ENCODE results near the gene IFFO2.

The IFFO2 gene

DNA sequence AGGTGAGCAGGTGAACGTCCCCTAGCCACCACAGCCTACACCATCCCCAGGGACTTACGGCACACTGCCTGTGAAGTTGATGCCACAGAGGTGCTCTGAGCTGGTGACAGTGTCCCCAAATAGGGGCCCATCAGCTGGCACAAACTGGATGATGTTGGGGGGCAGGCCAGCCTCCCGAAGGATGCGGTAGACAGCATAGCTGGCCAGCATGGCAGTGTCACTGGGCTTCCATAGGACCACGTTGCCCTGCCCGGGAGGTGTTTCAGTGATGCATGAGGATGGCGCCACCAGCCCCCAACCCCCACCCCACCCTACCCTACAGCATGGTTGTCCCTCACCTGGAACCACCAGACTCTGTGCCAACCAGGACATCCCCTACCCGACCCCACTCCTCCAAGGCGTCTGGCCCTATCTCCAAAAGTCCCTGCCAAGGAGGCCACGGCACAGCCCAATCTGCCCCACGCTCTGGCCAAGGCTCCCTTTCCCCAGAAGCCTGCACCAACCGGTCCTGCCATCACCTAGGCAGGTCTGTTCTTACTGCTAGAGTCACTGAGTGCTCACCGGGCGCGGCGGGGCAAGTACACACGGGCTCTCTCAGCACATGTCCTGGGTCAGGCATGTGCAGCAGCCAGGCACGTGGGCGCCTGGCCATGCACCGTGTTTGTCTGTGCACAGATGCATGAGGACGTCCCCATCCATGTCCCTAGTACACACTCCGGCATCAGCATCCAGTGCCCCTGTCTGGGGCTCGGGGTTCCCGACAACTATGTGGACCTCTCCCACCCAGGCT is 74.6 kb downstream of the IFFO2 start:
- TF ChIP-seq POLR2AphosphoS5 (IDR thresholded peaks at IDR 0.05; ENCODE audit: low read depth, low read length) (no peak), FOXP2 (optimal IDR thresholded peaks at IDR 0.05; ENCODE audit: borderline replicate concordance, extremely low read depth, extremely low read length, insufficient read depth) (no peak), TAF1 (IDR thresholded peaks at IDR 0.05; ENCODE audit: borderline replicate concordance, insufficient read depth, low read length) (no peak), SIN3A (IDR thresholded peaks at IDR 0.05; ENCODE audit: borderline replicate concordance, insufficient read depth, low read length) (no peak)
- TF ChIP-seq, protein P1, sequence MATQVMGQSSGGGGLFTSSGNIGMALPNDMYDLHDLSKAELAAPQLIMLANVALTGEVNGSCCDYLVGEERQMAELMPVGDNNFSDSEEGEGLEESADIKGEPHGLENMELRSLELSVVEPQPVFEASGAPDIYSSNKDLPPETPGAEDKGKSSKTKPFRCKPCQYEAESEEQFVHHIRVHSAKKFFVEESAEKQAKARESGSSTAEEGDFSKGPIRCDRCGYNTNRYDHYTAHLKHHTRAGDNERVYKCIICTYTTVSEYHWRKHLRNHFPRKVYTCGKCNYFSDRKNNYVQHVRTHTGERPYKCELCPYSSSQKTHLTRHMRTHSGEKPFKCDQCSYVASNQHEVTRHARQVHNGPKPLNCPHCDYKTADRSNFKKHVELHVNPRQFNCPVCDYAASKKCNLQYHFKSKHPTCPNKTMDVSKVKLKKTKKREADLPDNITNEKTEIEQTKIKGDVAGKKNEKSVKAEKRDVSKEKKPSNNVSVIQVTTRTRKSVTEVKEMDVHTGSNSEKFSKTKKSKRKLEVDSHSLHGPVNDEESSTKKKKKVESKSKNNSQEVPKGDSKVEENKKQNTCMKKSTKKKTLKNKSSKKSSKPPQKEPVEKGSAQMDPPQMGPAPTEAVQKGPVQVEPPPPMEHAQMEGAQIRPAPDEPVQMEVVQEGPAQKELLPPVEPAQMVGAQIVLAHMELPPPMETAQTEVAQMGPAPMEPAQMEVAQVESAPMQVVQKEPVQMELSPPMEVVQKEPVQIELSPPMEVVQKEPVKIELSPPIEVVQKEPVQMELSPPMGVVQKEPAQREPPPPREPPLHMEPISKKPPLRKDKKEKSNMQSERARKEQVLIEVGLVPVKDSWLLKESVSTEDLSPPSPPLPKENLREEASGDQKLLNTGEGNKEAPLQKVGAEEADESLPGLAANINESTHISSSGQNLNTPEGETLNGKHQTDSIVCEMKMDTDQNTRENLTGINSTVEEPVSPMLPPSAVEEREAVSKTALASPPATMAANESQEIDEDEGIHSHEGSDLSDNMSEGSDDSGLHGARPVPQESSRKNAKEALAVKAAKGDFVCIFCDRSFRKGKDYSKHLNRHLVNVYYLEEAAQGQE (IDR thresholded peaks at IDR 0.05; ENCODE audit: insufficient read depth in 1 of 2, low read depth in 2 of 2, low read length in 2 of 2) = no peak

DNA sequence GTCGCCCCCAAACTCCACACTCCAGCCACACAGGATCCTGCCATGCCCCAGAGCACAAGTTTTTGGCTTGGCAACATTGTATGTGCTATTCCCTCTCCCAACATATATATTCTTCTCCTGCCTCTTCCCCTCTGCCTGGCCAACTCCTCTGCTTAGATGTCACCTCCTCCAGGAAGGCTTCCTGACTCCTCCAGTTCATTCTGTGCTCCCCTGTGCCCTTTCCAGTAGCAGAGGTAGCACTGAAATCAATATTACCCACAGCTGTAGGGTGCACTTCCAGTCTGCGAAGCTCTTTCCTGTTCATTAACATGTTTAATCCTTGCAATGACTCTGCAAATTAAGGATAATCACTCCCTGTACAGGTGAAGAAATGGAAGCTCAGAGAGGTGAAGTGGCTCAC is 75.3 kb downstream of the IFFO2 start:
- TF ChIP-seq SIN3A (IDR thresholded peaks at IDR 0.05; ENCODE audit: borderline replicate concordance, insufficient read depth, low read length) = no peak
- TF ChIP-seq POLR2AphosphoS5 (IDR thresholded peaks at IDR 0.05; ENCODE audit: low read depth, low read length) = no peak
- TF ChIP-seq TAF1 (IDR thresholded peaks at IDR 0.05; ENCODE audit: borderline replicate concordance, insufficient read depth, low read length) = no peak
- TF ChIP-seq, protein P1 (IDR thresholded peaks at IDR 0.05; ENCODE audit: insufficient read depth in 1 of 2, low read depth in 2 of 2, low read length in 2 of 2) = no peak
- no peak for TF ChIP-seq FOXP2 (optimal IDR thresholded peaks at IDR 0.05; ENCODE audit: borderline replicate concordance, extremely low read depth, extremely low read length, insufficient read depth)

DNA sequence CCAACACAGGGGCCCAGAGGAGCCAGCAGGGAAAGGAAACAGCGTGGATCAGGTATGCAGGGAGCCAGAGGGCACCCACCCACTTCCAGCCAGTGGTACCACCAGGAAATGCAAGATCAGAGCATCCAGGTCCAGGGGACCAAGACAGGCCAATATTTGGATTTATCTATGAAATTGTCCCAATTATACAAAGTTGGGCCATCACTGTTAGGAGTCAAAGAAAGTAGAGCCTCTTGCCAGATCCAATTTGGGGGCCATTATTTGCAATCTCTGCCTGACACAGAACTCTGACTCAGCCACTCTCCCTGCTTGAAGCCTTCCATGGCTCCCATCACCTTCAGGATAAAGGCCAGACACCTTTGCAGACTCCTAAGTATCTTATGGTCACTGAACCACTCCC is 75.9 kb downstream of the IFFO2 start:
- no peak for TF ChIP-seq FOXP2 (optimal IDR thresholded peaks at IDR 0.05; ENCODE audit: borderline replicate concordance, extremely low read depth, extremely low read length, insufficient read depth)
- TF ChIP-seq TAF1 (IDR thresholded peaks at IDR 0.05; ENCODE audit: borderline replicate concordance, insufficient read depth, low read length) = no peak
- TF ChIP-seq, protein P1 (IDR thresholded peaks at IDR 0.05; ENCODE audit: insufficient read depth in 1 of 2, low read depth in 2 of 2, low read length in 2 of 2) = no peak
- TF ChIP-seq SIN3A (IDR thresholded peaks at IDR 0.05; ENCODE audit: borderline replicate concordance, insufficient read depth, low read length) = no peak
- TF ChIP-seq POLR2AphosphoS5 (IDR thresholded peaks at IDR 0.05; ENCODE audit: low read depth, low read length) = no peak

DNA sequence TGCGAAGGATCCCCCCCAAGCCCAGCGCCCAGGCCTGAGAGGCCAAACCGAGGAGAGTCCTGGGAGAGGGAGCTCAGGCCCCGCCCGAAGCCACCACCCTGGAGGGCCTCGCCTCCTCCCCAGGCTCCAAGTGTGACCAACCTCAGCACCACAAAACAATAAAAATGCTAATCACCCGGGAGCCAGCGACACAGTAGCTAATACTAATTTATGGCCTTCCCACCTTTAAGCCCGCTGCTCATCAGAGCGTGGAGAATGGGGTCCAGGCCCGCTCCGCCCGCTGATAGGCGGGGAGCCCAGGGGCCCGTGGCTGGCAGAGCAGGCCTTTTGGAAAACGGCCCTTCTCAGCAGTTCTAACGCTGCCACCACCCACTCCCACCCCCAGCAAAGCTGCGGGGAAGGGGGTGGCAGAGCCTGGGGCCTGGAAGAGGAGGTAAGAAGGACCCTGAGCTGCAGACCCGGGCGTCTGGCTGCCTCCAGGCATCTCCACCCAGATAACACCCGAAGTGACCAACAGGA is 76.6 kb downstream of the IFFO2 start:
- TF ChIP-seq, protein P1 (IDR thresholded peaks at IDR 0.05; ENCODE audit: insufficient read depth in 1 of 2, low read depth in 2 of 2, low read length in 2 of 2) = no peak
- TF ChIP-seq SIN3A (IDR thresholded peaks at IDR 0.05; ENCODE audit: borderline replicate concordance, insufficient read depth, low read length) = no peak
